Thyroid gland (tissue), 4 donors: ENCODE results near the gene SLC14A1. TPM values are rescaled to one million over a fixed set of nuclear protein-coding genes. Genes with fewer than 3 reads are reported as not detected.

Experiments
- DNase-seq, 2 donors: peaks; one replicate each; pipeline ENCODE4 v3.0.0-alpha.2; 2019
- H3K27ac ChIP-seq, 3 donors: fragments of 200-600 bp; sonication (generic); 1 replicate in 2 of 3; 2 replicates in 1 of 3; pipeline ENCODE4 v1.5.1; 2016 to 2019; ENCODE audit warnings: mild to moderate bottlenecking in 1 of 3, moderate library complexity in 1 of 3
- H3K27me3 ChIP-seq: fragments of 200-600 bp; sonication (generic); one replicate; pipeline ENCODE4 v1.5.1; 2019
- H3K36me3 ChIP-seq, 2 donors: fragments of 200-600 bp; sonication (generic); one replicate each; pipeline ENCODE4 v1.5.1; 2016 to 2019
- H3K4me1 ChIP-seq, 2 donors: fragments of 200-600 bp; sonication (generic); one replicate each; pipeline ENCODE4 v1.5.1; 2017 to 2019
- H3K4me3 ChIP-seq, 3 donors: fragments of 200-600 bp; sonication (generic); replicated peaks in 1 of 3; 1 replicate in 2 of 3; 2 replicates in 1 of 3; pipeline ENCODE4 v1.5.1; 2016; ENCODE audit warnings: mild to moderate bottlenecking in 1 of 3
- H3K9me3 ChIP-seq: fragments of 200-600 bp; sonication (generic); one replicate; pipeline ENCODE4 v1.5.1; 2017
- POLR2A ChIP-seq, 2 donors: fragments of 450-650 bp; IDR thresholded peaks; one replicate each; pipeline ENCODE4 v1.6.1; 2017; ENCODE audit warnings: antibody characterized with exemption in 2 of 2, mild to moderate bottlenecking in 2 of 2, moderate library complexity in 1 of 2
- whole genome bisulfite sequencing, 2 donors: methylation state at CpG; one replicate each; pipeline ENCODE4 v1.1.5; 2017; 5-methylcytosine and 5-hydroxymethylcytosine counted together
- intact Hi-C: fragments of 100-400 bp; cut with DNase I; formaldehyde crosslinking; loops from one replicate; pipeline ENCODE4 v1.15.1; 2023
- total RNA-seq, 4 donors: library from RNA; depleted of rRNA; stranded (reverse); fragments of >200 nt; gene quantifications; one replicate each; pipeline ENCODE4 v1.2.3, GENCODE V29; 2016
- TF ChIP-seq, protein P1 (sequence below), 6 experiments: fragments of 200-600 bp in 3 of 6; fragments of 450-650 bp in 3 of 6; sonication (generic) in 3 of 6; IDR thresholded peaks; one replicate each; pipeline ENCODE4 v1.5.1; 2016 to 2019; ENCODE audit warnings: antibody characterized with exemption in 6 of 6, mild to moderate bottlenecking in 2 of 6, inconsistent platforms in 1 of 6, moderate library complexity in 1 of 6

The SLC14A1 gene
- total RNA-seq, 4 donors from 2014 or later: 6.2 to 22.9 (median 15.7) TPM

DNA sequence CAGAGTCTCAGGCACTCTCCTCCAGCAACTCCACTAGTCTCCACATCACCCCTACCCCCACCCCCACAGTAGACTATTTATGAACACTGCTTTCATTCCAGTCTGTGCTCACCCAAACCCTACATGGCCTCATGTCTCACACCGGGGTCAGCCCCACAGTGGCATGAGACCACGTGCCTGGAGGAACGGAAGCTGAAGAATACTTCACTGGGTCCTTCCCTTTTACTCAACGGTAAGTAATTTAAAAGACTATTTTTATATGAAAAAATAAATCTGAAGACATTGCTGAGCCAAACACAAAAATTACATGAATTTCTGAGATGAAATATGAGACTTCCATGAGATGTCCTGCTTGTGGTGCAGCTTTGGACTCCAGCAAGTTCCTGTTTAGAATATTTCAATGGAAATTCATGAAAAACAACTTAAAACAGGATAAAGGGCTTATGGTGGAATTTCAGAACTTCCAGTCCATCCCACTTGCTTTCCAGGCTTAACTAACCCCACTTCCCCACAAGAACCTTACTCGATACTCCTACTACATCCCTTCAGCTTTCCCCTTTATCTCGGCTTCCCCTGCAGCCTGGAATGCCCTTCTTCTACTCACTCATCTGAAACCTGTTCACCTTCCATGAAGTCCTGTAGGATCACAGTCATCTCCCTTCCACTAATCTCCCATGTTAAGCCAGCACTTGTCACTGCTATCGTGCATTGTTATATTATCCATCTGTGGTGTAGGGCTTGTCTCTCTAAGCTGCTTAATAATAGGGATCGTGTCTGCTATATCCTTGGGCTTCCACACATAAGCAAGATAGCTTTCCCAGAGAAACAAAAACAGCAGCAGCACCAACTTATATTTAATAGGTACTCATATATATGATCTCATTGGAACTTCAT is 47.9 kb downstream of the SLC14A1 start:
- no peak overlapping the region for H3K27ac ChIP-seq
- intact Hi-C loops: no loop called here
- 77 to 79% methylated on average over 8 of the region's 8 CpGs for WGBS, 2 donors

DNA sequence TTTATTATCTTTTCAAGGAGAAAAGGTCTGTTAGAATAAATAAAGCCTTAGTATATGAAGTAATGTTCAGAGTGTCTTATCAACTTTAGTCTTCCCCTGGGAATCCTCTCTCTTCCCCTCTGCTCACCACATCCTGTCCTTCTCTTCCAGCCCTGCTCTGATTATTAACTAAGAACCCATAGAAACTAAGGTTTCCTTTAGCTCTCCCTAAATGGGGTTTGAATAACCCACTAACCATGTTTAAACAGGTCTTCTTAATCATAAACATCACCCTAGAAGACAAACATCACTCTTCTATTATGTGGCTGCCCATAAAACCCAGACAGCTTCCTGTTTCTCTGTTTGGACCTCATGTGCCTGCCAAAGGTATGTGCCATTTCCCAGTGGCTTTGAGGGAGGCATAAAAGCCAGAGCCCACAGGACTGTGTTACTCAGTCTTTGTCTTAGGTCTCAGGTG is 50.1 kb downstream of the SLC14A1 start:
- H3K27me3 ChIP-seq: no peaks in the 10 kb centered on the region
- no peak overlapping the region for H3K27ac ChIP-seq
- intact Hi-C loops: no loop called here
- H3K9me3 ChIP-seq: no peaks in the 10 kb centered on the region
- H3K4me1 ChIP-seq: peaks cover 5 to 6% of the 10 kb centered on the region in 2 donors
- no peak for DNase-seq
- H3K4me3 ChIP-seq: no peak overlapping the region
- no peak for TF ChIP-seq POLR2A (IDR thresholded peaks at IDR 0.05)
- TF ChIP-seq, protein P1, sequence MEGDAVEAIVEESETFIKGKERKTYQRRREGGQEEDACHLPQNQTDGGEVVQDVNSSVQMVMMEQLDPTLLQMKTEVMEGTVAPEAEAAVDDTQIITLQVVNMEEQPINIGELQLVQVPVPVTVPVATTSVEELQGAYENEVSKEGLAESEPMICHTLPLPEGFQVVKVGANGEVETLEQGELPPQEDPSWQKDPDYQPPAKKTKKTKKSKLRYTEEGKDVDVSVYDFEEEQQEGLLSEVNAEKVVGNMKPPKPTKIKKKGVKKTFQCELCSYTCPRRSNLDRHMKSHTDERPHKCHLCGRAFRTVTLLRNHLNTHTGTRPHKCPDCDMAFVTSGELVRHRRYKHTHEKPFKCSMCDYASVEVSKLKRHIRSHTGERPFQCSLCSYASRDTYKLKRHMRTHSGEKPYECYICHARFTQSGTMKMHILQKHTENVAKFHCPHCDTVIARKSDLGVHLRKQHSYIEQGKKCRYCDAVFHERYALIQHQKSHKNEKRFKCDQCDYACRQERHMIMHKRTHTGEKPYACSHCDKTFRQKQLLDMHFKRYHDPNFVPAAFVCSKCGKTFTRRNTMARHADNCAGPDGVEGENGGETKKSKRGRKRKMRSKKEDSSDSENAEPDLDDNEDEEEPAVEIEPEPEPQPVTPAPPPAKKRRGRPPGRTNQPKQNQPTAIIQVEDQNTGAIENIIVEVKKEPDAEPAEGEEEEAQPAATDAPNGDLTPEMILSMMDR (IDR thresholded peaks at IDR 0.05): no peak
- no peaks in the 10 kb centered on the region for H3K36me3 ChIP-seq

More for the DNA sequence above, 47.9 kb downstream of the SLC14A1 start:
- Histone ChIP-seq H3K9me3 (no peaks in the 10 kb centered on the region), H3K36me3 (no peaks in the 10 kb centered on the region), H3K4me1 (peaks cover 5 to 11% of the 10 kb centered on the region in 2 donors), H3K27me3 (no peaks in the 10 kb centered on the region), H3K4me3 (no peak overlapping the region)
- DNase-seq: no peak
- TF ChIP-seq POLR2A (IDR thresholded peaks at IDR 0.05): no peak
- TF ChIP-seq, protein P1 (IDR thresholded peaks at IDR 0.05): no peak

DNA sequence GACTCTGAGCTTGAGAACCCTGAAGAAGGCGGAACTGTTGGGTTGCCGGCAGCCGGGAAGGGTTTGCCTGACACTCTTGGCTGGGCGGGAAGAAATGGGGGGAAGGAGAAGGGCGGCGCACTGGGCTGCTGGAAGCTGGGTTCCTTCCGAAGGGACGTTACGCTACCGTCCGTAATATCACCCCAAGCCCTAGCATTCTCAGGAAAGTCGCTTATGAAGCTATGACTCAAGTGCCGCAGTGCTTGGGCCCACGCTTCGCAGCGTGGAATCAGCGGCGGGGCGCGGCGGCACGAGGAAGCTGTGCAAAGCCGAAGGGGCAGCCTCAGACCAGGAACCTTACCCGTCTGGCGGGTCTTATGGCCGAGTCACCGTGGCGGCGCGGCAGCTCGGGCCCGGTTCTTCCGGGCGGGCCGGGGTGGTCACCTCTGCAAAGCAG is 51.3 kb downstream of the SLC14A1 start:
- H3K27me3 ChIP-seq: no peaks in the 10 kb centered on the region
- H3K27ac ChIP-seq: peak overlapping the region in 2 of 3 donors; percentile 39 to 75
- H3K36me3 ChIP-seq: no peaks in the 10 kb centered on the region
- WGBS, 2 donors: 2 to 3% methylated on average over 10 to 30 of the region's 35 CpGs
- intact Hi-C loops: no loop called here
- H3K4me3 ChIP-seq: peak overlapping the region; percentile 56 to 75 (median 64)
- H3K9me3 ChIP-seq: no peaks in the 10 kb centered on the region
- DNase-seq: peak; percentile 62 to 78
- peaks cover 5 to 6% of the 10 kb centered on the region in 2 donors for H3K4me1 ChIP-seq
- TF ChIP-seq POLR2A (IDR thresholded peaks at IDR 0.05): peak in 1 of 2 donors; percentile 57
- TF ChIP-seq, protein P1 (IDR thresholded peaks at IDR 0.05): no peak

DNA sequence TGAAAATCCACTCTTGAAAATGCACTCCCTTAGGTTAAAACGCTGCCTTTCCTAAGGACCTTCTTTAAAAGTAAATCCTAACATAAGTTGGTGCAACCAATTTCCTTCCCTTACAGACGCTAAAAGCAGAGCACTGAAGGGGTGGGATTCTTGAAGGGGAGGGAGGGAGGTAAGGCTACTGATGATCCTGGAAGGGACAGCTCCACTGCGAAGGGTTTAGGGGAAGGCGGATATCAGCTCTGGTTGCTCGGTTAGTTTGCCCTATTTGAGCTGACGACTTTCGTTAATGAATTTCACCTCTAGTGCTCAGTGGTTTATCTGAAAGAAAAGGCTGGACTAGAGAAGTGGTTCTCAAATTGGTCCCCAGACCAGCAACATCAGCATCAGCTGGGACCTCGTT is 51.8 kb downstream of the SLC14A1 start:
- WGBS, 2 donors: 35 to 52% methylated on average over 7 to 8 of the region's 8 CpGs
- no peak for DNase-seq
- H3K36me3 ChIP-seq: no peaks in the 10 kb centered on the region
- peak overlapping the region; percentile 56 to 75 (median 64) for H3K4me3 ChIP-seq
- intact Hi-C loops: no loop called here
- H3K4me1 ChIP-seq: peaks cover 5 to 6% of the 10 kb centered on the region in 2 donors
- H3K9me3 ChIP-seq: no peaks in the 10 kb centered on the region
- no peak for TF ChIP-seq POLR2A (IDR thresholded peaks at IDR 0.05)
- TF ChIP-seq, protein P1 (IDR thresholded peaks at IDR 0.05): no peak
- peak overlapping the region in 2 of 3 donors; percentile 39 to 75 for H3K27ac ChIP-seq
- H3K27me3 ChIP-seq: no peaks in the 10 kb centered on the region

DNA sequence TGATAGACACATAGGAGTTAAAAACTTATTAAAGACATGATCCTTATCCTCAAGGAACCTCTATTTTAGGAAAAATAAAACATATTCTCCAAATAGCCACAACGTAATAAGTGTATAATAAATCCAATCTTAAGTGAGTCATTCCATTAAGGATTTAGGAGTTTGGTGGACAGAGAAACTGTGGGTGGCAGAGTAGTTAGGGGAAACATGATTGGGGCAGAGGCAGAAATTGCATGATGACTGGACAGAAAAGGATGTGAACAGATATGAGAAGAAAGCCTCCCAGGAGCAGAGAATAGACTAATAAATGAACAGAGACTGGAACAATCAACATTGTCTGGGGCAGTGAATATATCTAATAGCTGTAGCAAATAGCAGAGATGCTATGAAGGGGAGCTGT is 53.4 kb downstream of the SLC14A1 start:
- no peaks in the 10 kb centered on the region for H3K27me3 ChIP-seq
- TF ChIP-seq, protein P1 (IDR thresholded peaks at IDR 0.05): no peak
- TF ChIP-seq POLR2A (IDR thresholded peaks at IDR 0.05): no peak
- 71 to 88% methylated on average over 1 of the region's 1 CpG for WGBS, 2 donors
- DNase-seq: no peak
- intact Hi-C loops: no loop called here
- no peak overlapping the region for H3K4me3 ChIP-seq
- H3K36me3 ChIP-seq: no peaks in the 10 kb centered on the region
- H3K4me1 ChIP-seq: peaks cover 5 to 6% of the 10 kb centered on the region in 2 donors
- H3K9me3 ChIP-seq: no peaks in the 10 kb centered on the region
- no peak overlapping the region for H3K27ac ChIP-seq
